Neural cell (in vitro differentiated cells): ENCODE results near the gene DIMT1. TPM values are rescaled to one million over a fixed set of nuclear protein-coding genes. Genes with fewer than 3 reads are reported as not detected.

Experiments
- H2AFZ ChIP-seq: fragments of 200-600, 300-800 bp; sonication (generic), shearing (Covaris generic); 2 replicates; pipeline ENCODE4 v1.6.0; 2014; ENCODE audit warnings: low read depth, mild to moderate bottlenecking, antibody characterized with exemption, low read length, moderate library complexity
- H3F3A ChIP-seq: fragments of 200-600 bp; shearing (Covaris generic); 2 replicates; pipeline ENCODE4 v1.6.1; 2016; ENCODE audit warnings: mild to moderate bottlenecking, moderate library complexity, mixed read lengths, antibody characterized with exemption, low read length; ENCODE audit not compliant: insufficient read depth, poor library complexity, severe bottlenecking
- H3K27ac ChIP-seq: fragments of 200-600, 300-800 bp; sonication (generic), shearing (Covaris generic); 2 replicates; pipeline ENCODE4 v1.5.1; 2014; ENCODE audit warnings: mild to moderate bottlenecking, low read length, moderate library complexity
- H3K27me3 ChIP-seq: fragments of 300-800, 200-600 bp; sonication (generic), shearing (Covaris generic); 2 replicates; pipeline ENCODE4 v1.6.0; 2014; ENCODE audit warnings: mild to moderate bottlenecking, low read depth, low read length, moderate library complexity; ENCODE audit not compliant: insufficient read depth
- H3K36me3 ChIP-seq: fragments of 300-800, 200-600 bp; sonication (generic), shearing (Covaris generic); 2 replicates; pipeline ENCODE4 v1.5.1; 2014; ENCODE audit warnings: mild to moderate bottlenecking, antibody characterized with exemption, low read length, moderate library complexity; ENCODE audit not compliant: insufficient read depth
- H3K4me2 ChIP-seq: fragments of 300-800, 200-600 bp; sonication (generic), shearing (Covaris generic); 2 replicates; pipeline ENCODE4 v1.6.0; 2014; ENCODE audit warnings: mild to moderate bottlenecking, low read length
- H3K4me3 ChIP-seq: fragments of 300-800, 200-600 bp; sonication (generic), shearing (Covaris generic); 2 replicates; pipeline ENCODE4 v1.5.1; 2014; ENCODE audit warnings: mild to moderate bottlenecking, low read length, moderate library complexity
- H3K79me2 ChIP-seq: fragments of 200-600 bp; shearing (Covaris generic); replicated peaks from 2 replicates; pipeline ENCODE4 v1.6.0; 2014; ENCODE audit warnings: mild to moderate bottlenecking, low read length, moderate library complexity; ENCODE audit not compliant: insufficient read depth
- H3K9ac ChIP-seq: fragments of 300-800, 200-600 bp; sonication (generic), shearing (Covaris generic); 2 replicates; pipeline ENCODE4 v1.6.1; 2016; ENCODE audit warnings: mild to moderate bottlenecking, low read length, mixed read lengths
- H3K9me2 ChIP-seq: fragments of 200-600 bp; shearing (Covaris generic); 2 replicates; pipeline ENCODE4 v1.6.1; 2016; ENCODE audit warnings: mild to moderate bottlenecking, low read length, mixed read lengths; ENCODE audit not compliant: insufficient read depth
- H3K9me3 ChIP-seq: fragments of 200-600, 300-800 bp; sonication (generic), shearing (Covaris generic); 2 replicates; pipeline ENCODE4 v1.6.1; 2016; ENCODE audit warnings: mild to moderate bottlenecking, mixed run types, low read length, moderate library complexity, mixed read lengths
- H4K20me1 ChIP-seq: fragments of 200-600 bp; shearing (Covaris generic); 2 replicates; pipeline ENCODE4 v1.6.1; 2016; ENCODE audit warnings: mild to moderate bottlenecking, mixed run types; ENCODE audit not compliant: insufficient read depth
- CTCF ChIP-seq: fragments of 450-650 bp; IDR thresholded peaks from 2 replicates; pipeline ENCODE4 v1.5.1; 2014; ENCODE audit warnings: antibody characterized with exemption, mild to moderate bottlenecking, moderate library complexity; ENCODE audit not compliant: poor library complexity, severe bottlenecking
- EP300 ChIP-seq: fragments of 450-650 bp; conservative IDR thresholded peaks from 2 replicates; pipeline ENCODE4 v1.6.1; 2014; ENCODE audit warnings: antibody characterized with exemption, mild to moderate bottlenecking, moderate library complexity; ENCODE audit not compliant: poor library complexity, severe bottlenecking
- EZH2 ChIP-seq: fragments of 200-600, 300-800 bp; shearing (Covaris generic), sonication (generic); IDR thresholded peaks from 2 replicates; pipeline ENCODE4 v1.6.1; 2014; ENCODE audit warnings: antibody characterized with exemption, low read length, borderline replicate concordance, mild to moderate bottlenecking; ENCODE audit not compliant: insufficient read depth, poor library complexity, severe bottlenecking
- MXI1 ChIP-seq: fragments of 450-650 bp; conservative IDR thresholded peaks from 2 replicates; pipeline ENCODE4 v1.6.1; 2014; ENCODE audit warnings: antibody characterized with exemption, mild to moderate bottlenecking; ENCODE audit not compliant: poor library complexity, severe bottlenecking
- POLR2AphosphoS5 ChIP-seq: IDR thresholded peaks from 2 replicates; pipeline ENCODE4 v1.6.1; 2012
- RAD21 ChIP-seq: fragments of 450-650 bp; conservative IDR thresholded peaks from 2 replicates; pipeline ENCODE4 v1.6.1; 2014; ENCODE audit warnings: antibody characterized with exemption, mild to moderate bottlenecking, moderate library complexity
- REST ChIP-seq: IDR thresholded peaks from 2 replicates; pipeline ENCODE4 v1.6.1; 2012; ENCODE audit warnings: borderline replicate concordance
- SMC3 ChIP-seq: fragments of 450-650 bp; conservative IDR thresholded peaks from 2 replicates; pipeline ENCODE4 v1.6.1; 2014; ENCODE audit warnings: antibody characterized with exemption, mild to moderate bottlenecking, moderate library complexity; ENCODE audit not compliant: poor library complexity
- TAF1 ChIP-seq: IDR thresholded peaks from 2 replicates; pipeline ENCODE4 v1.6.1; 2012; ENCODE audit warnings: low read depth
- polyA plus RNA-seq: library from polyadenylated mRNA; depleted of rRNA; stranded (reverse); fragments of >200 nt; gene quantifications from 2 replicates; pipeline ENCODE4 v1.2.3, GENCODE V29; 2014

Gene DIMT1
- polyA plus RNA-seq, 1 donor from 2014 or later: 15.2 TPM

GRCh38 chr5:62348723-62349481, 54.8 kb downstream of the DIMT1 start:
- Histone ChIP-seq H3K9ac (no peak overlapping the region), H3K4me3 (no peak overlapping the region), H3K36me3 (peaks cover 6% of the 10 kb centered on the region), H3K4me2 (no peak overlapping the region), H3K27me3 (no peaks in the 10 kb centered on the region), H3K9me2 (no peaks in the 10 kb centered on the region), H3K9me3 (no peaks in the 10 kb centered on the region), H3K79me2 (peaks cover 22% of the 10 kb centered on the region), H4K20me1 (no peaks in the 10 kb centered on the region), H3F3A (no peaks in the 10 kb centered on the region), H3K27ac (no peak overlapping the region), H2AFZ (no peak overlapping the region)
- TF ChIP-seq POLR2AphosphoS5: no peak
- no peak for TF ChIP-seq EZH2
- no peak for TF ChIP-seq CTCF
- TF ChIP-seq EP300: no peak
- TF ChIP-seq REST: no peak
- no peak for TF ChIP-seq MXI1
- TF ChIP-seq RAD21: no peak
- TF ChIP-seq SMC3: no peak
- no peak for TF ChIP-seq TAF1

DNA sequence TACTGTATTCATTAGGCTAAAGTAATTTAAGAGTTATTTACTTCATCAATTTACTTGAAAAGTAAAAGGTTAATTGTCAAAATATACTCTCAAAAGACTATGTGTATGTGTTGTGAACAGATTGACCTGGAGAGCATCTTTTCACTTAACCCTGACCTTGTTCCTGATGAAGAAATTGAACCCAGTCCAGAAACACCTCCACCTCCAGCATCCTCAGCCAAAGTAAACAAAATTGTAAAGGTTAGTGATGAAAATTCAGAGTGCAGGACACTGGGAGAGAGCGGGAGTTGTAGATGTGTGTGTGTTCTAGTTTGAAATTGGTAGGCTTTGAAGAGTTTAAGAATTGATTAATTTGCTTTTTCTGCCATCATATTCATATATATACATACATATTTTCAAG, 55.8 kb downstream of the DIMT1 start:
- Histone ChIP-seq H3K4me3 (no peak overlapping the region), H3K27me3 (no peaks in the 10 kb centered on the region), H3K9me3 (no peaks in the 10 kb centered on the region), H3F3A (no peaks in the 10 kb centered on the region), H3K9me2 (no peaks in the 10 kb centered on the region), H3K79me2 (peaks cover 26% of the 10 kb centered on the region), H4K20me1 (no peaks in the 10 kb centered on the region), H3K27ac (no peak overlapping the region), H3K4me2 (no peak overlapping the region), H3K9ac (no peak overlapping the region), H3K36me3 (no peaks in the 10 kb centered on the region), H2AFZ (no peak overlapping the region)
- TF ChIP-seq EP300 (no peak), CTCF (no peak), SMC3 (no peak), EZH2 (no peak), MXI1 (no peak), POLR2AphosphoS5 (no peak), REST (no peak), RAD21 (no peak), TAF1 (no peak)
